ENCODE data around the gene SIVA1.

DNA sequence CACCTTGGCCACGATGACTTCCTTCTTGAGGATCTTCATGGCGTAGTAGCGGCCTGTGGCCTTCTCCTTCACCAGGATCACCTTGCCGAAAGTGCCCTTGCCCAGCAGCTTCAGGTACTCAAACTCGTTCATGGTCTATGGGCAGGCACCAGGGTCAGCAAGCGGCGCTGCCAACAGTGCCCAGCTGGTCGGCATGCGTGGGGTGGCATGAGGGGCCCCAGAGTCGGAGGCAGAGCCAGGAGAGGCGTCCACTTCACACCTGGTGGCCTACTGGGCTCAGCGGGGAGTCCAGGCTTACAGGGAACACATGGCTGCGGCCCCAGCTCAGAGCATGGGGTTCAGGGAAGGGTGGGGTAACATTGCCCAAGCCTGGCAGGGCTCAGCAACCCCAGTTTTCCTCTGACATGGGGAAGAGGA is 22.1 kb downstream of the SIVA1 start:
- no peak for TF ChIP-seq TAF1 (IDR thresholded peaks at IDR 0.05; ENCODE audit: borderline replicate concordance, low read depth, low read length)
- TF ChIP-seq, protein P1, sequence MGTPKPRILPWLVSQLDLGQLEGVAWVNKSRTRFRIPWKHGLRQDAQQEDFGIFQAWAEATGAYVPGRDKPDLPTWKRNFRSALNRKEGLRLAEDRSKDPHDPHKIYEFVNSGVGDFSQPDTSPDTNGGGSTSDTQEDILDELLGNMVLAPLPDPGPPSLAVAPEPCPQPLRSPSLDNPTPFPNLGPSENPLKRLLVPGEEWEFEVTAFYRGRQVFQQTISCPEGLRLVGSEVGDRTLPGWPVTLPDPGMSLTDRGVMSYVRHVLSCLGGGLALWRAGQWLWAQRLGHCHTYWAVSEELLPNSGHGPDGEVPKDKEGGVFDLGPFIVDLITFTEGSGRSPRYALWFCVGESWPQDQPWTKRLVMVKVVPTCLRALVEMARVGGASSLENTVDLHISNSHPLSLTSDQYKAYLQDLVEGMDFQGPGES (IDR thresholded peaks at IDR 0.05; ENCODE audit: low read depth, low read length), result no peak
- TF ChIP-seq POLR2AphosphoS5 (IDR thresholded peaks at IDR 0.05; ENCODE audit: low read depth, low read length), result no peak
- no peak for TF ChIP-seq GABPA (IDR thresholded peaks at IDR 0.05; ENCODE audit: low read depth)
- TF ChIP-seq, protein P2, sequence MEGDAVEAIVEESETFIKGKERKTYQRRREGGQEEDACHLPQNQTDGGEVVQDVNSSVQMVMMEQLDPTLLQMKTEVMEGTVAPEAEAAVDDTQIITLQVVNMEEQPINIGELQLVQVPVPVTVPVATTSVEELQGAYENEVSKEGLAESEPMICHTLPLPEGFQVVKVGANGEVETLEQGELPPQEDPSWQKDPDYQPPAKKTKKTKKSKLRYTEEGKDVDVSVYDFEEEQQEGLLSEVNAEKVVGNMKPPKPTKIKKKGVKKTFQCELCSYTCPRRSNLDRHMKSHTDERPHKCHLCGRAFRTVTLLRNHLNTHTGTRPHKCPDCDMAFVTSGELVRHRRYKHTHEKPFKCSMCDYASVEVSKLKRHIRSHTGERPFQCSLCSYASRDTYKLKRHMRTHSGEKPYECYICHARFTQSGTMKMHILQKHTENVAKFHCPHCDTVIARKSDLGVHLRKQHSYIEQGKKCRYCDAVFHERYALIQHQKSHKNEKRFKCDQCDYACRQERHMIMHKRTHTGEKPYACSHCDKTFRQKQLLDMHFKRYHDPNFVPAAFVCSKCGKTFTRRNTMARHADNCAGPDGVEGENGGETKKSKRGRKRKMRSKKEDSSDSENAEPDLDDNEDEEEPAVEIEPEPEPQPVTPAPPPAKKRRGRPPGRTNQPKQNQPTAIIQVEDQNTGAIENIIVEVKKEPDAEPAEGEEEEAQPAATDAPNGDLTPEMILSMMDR (IDR thresholded peaks at IDR 0.05), result no peak
